GM19397 (cell line): ENCODE data around the gene MRPL38.

Experiments
- ATAC-seq: cut with Tn5 transposase; IDR thresholded peaks from one replicate; pipeline ENCODE4 v1.9.1; 2021; ENCODE audit warnings: mild to moderate bottlenecking, moderate library complexity; ENCODE audit not compliant: unreplicated experiment

Gene MRPL38

DNA sequence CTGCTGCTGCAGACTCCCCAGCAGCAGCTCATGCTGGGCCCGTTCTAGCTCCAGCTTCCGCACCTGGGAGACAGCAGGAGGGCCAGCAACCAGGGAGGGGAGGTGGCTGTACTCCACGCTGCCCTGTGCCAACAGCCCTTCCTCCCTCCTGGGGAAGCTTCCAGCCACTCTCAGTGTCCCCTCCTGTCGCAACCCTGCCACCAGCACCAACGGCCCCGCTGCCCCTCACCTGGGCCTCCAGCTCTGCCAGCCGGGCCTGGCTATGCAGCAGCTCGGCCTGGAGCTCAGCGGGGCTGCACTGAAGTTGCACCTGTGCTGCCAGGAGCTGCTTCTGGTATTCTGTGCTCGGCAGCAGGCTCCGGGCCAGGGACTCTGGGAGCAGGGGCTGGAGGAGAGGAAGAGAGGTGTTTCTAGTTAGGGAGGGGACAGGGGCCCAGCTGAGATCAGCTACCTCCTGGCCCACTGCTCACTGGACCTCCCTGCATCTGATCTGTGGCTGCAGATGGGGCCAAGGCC lies 15.4 kb upstream of the MRPL38 start:
- no peak for ATAC-seq

DNA sequence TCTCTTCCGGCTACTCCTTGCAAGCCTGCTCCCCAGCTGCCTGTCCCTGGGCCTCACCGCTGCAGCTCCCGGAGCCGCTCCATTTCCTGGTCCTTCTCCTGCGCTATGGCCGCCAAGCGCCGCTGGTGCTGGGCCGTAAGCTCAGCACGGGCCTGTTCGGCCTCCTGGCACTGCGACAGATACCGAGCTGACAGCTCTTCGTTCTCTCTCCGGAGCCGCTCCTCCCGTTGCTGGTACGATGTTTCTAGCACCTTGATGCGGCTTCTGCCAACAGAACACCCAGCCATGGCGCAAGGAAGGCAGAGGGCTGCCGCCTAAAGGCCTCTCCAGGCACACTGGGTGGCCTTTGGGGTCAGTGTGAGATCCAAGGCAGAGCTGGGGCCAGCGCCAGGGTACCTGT lies 14.9 kb upstream of the MRPL38 start:
- no peak for ATAC-seq

DNA sequence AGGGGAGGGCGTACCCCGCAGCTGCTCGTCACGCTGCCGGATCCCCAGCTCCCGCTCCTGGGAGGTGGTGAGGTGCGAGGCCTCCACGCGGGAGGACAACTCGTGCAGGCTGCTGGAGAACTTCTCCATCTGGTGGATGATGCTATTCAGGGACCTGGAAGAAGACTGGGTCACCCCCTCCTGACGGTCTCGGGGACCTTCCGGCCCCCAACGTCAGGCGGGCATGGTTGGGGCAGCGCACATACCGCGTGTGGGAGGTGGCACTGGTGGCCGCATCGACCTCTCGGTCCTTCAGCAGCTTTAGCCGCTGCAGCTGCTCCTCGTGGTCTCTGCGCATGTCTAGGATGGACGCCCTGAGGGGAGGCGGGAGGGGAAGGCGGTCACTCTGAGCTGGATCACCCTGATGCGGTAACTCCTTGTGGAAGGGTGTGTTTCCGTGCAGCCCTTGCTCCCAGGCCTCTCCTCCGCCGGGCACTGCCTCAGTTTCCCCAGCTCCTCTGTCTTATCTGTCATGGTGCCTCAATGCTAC lies 13.3 kb upstream of the MRPL38 start:
- ATAC-seq: no peak

DNA sequence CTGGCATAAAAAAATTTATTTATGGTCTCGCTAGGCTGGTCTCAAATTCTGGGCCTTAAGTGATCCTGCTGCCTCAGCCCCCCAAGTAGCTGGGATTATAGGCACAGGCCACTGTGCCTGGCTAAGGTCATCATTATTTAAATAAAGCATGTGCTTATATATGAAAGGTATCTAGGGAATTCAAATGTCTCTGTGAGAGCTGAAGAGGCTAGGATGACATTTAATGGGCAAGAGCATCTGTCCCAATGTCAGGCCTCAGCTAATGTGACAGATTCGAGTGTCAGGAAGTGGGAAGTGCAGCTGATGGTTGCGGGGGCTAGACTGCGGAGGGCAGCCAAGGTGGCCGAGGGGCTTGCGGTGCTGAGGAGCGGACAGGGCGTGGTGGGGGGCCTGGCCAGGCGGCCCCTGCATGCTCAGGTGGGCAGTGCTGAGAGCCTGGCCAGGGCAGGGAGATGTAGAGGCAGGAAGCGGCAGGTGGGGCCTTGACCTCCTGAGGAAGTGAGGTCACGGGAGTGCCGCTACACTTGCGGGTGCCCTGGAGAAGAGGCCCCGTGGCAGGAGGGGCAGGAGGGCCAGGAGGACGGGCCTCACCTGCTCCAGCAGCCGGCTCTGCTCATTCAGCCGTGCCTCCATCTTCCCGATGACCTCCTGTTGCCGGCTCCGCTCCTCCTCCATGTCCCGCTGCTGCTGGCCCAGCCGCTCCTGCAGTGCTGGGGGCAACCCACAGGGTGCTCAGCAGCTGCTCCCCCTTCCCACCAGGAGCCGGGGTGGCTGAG lies 12.6 kb upstream of the MRPL38 start:
- no peak for ATAC-seq

DNA sequence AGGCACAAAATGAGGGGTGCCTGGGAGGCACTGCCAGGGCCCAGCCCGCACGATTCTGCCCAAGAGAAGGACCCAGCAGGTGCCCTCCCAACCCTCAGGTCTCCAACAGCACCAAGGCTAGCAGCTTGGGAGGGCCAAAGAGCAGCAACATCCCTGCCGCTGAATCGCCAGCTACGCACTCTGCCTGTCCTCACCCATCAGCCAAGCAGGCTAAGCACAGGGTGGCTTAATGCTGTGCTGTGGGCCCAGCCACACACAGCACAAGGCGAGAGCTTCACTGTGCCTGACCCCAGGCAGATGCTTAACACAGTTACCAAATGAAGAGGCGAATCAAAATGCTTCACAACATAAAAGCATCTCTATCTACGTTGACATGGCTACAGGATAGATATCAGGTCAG lies 10.6 kb upstream of the MRPL38 start:
- no peak for ATAC-seq

DNA sequence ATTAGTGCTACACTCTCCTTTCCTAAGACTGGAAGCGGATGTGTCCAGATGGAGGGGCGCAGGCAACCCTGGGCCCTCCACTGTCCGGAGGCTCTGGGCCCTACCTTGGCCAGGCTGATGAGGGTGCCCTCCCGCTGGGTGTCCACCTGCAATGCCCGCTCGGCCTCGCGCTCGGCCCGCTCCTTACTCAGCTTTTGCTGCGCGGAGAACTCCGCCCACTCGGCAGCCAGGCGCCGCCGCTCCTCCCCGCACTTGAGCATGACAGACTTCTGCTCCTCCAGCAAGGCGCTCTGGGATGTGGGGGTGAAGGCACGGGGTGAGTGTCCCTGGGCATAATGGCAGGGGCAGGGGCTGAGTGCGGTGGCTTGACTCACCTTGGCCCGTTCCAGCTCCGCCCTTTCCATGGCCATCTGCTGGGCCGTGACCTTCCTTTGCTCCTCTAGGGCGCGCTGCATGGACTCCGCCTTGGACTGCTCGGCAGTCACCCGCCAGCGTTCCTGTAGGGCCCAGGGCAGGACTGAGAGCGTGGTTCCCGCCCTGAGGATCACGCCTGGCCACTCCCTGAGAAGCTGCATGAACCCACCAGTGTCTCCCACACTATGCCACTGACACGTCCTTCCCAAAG lies 10.1 kb upstream of the MRPL38 start:
- no peak for ATAC-seq

DNA sequence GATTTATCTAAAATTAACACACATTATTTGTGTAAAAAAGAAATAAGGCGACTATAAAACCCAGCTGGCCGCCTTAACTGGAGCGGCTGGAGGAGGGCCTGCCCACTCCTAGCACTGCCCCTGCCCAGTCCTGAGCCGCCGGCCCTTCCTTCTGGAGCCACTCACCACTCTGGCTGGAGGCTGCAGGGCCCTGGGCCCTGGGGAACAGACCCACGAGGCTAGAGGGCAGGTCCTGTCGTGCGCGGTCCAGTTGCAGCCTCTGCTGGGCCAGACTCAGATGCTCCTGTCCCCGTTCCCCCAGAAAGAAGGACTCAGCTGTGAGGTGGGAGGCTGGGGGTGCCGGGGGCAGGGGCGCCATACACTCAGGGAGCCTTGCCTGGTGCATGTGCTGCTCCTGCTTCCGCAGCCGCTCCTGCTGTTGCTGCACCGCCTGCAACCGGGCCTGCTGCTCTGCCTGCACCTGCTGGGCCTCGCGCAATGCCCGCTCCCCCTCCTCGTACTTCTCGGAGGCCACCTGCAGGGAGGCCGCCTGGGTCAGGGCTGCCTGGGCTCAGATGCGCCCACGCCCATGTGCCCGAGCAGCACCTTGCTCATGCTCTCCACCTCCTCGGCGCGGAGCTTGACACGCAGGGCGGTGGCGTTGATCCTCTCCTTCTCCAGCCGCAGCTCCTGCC lies 9.0 kb upstream of the MRPL38 start:
- no peak for ATAC-seq

DNA sequence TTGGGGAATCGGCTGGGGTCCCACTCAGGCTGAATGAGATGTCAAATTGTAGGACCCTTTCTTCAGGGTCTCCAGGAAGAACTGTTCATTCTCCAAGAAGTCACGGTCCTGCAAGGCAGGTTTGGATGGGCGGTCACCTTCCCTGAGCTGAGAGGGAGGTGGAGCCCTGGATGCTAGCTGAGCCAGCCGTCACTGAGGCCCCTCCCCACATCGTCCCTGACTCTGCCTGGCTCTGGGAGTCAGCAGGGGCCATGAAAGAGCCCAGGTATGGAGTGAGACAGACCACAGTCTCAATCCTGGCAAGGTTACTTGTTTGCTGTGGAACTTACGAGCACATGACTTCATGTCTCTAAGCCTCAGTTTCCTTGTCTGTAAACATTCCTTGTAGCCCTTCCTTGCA lies 6.0 kb upstream of the MRPL38 start:
- ATAC-seq: no peak

DNA sequence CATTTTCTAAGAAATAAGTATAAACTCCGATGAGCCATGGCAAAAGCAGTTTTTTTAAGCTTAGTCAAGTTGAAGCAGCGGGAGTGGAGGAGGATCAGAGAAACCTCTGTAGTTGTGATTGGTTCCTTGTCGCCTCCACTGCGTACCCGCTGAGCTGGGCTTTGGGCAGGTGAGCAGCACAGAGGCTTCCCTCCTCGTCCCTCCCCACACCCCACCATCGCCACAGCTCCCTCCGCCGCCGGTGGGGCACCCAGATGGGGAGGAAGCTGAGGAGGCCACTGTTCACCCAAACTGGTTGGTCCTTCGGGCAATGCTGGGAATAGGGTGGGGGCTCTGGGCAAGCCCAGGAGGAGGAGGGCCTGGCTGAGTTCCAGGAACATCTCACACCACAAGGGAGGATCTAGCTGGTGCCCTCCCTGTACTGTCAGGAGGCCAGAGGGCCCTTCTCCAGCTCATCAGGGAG lies 5.2 kb upstream of the MRPL38 start:
- no peak for ATAC-seq

DNA sequence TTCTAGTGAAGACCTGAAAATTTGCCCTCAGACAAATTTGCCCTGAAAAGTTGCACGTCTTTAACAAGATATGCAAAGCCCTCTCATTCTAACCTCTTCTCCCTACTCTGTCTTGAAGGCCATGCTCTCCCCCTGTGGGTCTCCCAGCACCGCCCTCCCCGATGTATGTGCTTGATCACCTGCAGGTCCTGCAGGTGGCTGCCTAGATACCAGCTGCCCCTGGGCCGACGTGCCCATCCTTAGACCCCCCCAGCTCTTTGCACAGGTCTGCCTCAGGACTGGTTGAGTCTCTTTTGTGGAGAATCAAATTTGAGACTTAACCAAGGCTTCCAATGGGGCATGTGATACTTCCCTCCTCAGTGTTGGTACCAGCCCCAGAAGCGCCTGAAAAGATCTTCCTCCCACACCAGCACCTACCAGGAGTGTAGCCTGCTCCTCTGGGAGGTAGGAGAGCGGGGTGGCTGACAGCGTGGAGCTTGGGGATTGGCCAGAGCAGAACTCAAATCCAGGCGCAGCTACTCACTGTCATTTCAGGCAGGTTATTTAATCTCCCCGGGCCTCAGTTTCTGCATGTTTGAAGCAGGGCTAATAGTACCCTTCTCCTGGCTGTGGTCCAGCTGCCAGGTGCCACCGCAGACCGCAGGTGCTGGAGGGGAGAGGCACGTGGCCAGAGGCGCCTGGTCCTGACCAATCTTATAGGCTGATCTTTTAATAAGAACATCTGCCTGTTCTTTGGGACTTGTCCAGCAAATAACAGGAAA lies 4.5 kb upstream of the MRPL38 start:
- no peak for ATAC-seq

DNA sequence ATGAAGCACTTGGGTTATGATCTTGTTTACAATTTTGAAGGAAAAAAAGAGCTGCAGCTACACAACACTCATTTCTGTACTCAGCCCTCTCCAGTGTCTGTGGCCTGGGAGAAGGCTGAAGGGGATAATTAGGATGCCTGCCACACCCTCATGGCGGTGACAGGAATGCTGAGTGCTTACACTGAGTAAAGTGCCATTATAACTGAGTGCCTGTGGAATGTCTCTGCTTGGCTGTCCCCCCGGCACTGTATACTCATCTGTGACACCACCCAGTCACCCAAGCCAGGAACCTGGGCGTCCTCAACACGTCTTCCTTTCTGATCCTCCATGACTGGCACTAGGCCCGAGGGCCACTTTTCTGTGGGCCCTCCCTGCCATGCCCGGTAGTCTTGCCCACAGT lies 3.5 kb upstream of the MRPL38 start:
- ATAC-seq: no peak

DNA sequence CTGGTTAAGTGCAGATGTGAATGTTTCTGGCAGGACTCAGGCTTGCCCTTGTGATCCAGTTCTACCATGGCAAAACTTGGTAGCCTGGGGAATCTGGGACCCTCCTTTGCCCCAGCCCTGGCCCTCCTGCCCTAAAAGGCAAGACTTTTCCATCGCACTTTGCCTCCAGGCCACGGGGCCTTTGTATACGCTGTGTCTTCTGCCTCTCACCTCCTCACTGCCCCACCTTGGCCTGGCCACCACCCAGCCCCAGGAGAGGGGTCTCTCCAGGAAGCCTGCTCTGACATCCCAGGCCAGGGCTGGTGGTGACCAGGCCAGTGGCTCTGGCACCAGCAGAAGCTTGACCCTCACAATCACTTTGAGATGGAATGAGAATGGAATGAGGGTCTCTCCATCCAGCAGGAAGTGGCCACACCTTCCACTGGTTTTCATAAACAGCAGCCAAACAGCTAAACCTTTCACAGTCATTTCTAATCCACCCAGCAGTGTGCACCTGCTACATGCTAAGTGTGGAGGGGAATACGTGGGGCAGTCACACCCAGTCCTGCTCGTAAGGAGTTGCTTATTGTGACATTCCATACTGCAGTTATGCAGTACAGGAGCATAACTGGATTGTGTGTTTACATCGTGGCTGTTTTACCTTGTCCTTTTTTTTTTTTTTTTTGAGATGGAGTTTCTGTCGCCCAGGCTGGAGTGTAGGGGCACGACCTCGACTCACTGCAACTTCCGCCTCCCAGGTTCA lies 1.6 kb upstream of the MRPL38 start:
- no peak for ATAC-seq

DNA sequence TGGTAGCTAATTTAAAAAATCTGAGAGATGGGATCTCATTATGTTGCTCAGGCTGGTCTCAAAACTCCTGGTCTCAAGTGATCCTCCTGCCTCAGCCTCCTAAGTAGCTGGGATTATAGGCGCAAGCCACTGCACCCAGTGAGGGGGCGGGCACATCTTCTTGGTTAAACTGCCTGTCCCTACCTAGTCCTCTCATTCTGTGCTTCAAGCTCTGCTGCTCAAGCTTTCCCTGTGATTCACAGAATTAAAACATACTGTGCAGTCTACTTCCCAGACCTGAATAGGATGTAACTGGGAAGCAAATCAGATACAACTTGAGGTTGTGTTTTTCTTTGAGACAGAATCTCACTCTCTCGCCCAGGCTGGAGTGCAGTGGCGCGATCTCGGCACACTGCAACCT lies 2.3 kb downstream of the MRPL38 start:
- no peak for ATAC-seq

DNA sequence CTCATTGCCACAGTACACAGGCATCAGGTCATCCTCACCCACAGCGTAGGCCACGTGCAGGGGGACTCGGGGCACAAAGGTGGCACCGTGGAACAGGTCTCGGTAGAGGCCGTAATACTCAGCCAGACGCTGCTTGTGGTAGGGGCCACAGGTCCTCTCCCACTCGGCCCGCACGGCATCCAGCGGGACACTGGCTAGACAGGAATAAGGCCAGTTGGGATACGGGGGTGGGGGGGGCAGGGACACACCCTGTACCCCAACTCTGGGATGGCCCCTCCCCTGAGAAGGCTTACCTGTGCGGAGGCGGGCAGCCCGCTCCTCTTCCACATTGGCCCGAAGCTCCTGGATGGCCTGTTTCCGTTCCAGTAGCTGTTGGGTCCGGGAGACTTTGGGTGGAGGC lies 3.0 kb downstream of the MRPL38 start:
- no peak for ATAC-seq

DNA sequence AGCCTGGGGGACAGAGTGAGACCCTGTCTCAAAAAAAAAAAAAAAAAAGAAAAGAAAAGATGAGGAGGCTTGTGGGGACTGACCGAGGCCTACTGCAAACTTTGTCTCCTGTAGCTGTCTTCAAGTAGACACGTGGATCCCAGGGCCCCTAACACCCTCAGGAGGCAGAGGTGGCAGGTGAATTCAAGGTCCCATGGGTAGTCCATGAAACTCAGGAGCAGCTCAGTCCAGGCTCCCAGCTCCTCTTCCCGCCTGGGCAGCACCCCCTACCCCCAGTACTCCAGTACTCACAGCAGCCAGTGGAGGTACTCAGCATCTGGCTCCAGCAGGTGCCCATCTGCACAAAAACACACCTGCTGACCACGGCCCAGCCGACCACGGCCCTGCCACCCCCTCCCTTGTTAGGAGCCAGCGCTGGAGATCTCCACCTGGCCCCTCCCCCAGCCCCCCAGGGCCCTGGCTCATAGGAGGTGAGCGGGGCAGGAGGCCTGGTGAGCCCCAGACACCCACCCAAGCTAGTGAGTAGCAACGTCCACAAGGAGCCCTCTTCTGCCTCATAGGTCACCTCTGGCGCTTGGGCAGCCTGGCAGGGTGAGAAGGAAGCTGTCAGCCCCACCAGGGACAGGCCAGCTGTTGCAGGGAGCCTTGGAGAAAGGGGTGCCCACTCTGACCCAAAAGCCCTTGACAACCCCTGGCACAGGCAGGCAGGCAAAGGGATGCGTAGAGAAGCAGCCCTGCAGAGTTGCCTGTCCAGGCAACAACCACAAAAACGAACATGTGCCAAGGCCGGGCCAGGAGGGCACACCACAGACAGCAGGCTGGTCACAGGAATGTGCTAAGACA lies 3.8 kb downstream of the MRPL38 start:
- no peak for ATAC-seq

DNA sequence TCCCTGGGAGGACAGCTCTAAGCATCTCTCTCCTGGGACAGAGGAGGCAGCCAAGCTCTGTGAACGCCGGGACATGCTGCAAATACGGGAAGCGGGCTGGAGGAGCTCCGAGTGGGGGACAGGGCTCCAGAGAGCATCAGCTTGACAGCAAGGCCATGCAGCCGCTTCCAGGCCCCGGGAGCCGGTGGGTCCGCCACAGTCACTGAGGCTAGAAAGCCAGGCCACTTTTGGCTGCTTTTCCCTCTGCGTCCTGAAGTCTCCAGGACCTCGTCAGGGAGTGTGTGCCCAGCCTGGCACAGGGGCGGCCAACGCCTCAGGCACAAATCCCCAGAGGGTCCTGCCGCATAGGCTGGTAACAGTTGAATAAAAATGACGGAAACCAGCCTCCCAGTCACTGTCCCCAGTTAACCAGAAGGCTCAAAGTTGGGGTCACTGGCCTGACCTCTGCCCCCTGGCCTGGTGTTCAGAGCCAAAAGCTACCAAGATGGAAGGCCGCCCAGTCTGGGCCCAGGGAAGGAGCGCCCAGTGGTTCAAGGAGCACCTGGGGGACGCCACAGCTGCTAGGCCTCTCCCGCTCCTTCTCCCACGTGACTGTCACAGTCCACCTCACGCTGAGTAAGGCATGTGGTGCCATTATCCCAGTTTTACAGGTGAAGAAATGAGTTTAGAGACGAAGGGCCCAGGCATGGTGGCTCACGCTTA lies 4.8 kb downstream of the MRPL38 start:
- ATAC-seq: no peak

DNA sequence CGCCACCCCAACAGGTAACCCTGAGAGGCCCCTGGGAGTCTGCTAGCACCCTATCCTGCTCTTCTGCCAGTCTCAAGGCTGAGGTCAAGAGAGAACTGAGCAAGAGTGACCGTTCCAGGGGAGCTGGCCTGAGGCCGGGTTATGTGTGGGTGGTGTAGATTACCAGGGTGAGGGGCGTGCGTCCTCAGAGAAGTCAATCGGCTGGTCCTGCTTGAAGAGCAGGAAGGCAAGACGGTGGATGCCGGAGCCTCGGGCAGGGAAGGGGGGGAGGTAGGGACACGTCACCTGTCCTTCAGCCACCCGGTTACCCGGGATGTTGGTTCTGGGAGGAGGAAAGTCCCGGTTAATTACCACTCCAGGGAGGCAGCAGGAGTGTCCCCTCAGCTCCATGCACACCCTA lies 5.3 kb downstream of the MRPL38 start:
- no peak for ATAC-seq

DNA sequence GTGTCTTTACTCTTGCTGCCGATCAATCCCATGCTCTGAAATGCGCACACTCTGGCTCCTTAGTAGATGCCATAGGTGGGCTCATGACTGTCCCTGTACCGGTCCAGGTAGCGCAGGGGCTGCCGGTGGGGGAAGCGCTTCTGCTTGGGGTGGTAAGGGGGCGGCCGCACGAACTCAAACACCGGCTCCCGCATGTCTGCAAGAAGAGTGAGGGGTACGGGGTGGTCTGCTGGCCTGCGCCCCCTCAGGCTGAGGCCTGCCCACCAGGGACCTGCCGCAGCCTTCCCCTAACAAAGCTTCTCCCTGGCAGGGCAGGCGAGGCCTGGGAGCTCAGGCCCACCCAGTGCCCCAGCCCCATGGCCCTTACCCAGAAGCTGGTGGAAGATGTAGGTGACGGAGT lies 5.9 kb downstream of the MRPL38 start:
- ATAC-seq: no peak

DNA sequence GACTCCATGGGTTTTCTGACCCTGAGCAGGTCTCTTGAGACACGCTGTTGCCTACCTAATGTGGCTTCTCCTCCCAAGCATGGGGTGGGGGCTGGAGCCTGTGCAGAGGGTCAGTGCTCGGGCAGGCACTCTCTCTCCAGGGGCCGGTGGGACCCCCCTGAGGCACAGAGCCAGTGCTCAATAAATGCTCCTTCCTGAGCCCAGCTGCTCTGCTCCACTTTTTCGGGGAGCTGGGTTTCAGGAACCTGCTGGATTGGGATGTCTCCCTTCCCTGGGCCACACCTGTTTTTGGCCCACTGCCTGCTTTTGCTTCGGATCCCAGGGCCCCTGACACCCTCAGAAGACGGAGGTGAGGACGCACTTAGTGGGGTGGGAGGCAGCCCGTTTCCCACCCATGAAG lies 6.6 kb downstream of the MRPL38 start:
- no peak for ATAC-seq
